HL-60/S4 (cell line): ENCODE measurements around the gene ZNF362.

Source experiments
- in situ Hi-C: fragments of 300-500 bp; cut with MboI; formaldehyde crosslinking; loops from 2 replicates; pipeline ENCODE4 v1.14.3; 2022; ENCODE audit warnings: low sequenced_read_pairs

ZNF362 gene

DNA sequence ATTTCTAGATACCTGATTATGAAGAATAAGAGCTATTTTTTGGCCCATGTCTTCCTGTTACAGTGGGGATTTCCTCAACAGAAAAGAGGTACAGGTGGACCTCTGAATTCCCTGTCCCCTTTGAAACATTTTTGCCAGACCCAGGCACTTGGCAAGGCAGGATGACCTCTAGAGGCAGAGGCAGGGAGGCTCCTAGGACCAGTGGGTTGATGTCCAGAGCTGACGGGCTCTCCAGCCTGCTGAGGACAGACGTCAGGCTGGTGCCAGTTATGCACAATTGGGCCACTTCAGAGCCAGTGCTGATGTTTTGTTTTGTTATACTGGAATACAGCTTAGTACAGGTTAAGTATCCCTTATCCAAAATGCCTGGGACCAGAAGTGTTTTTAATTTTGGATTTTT, 83.1 kb downstream of the ZNF362 start:
- in situ Hi-C loops, result no loop called here

DNA sequence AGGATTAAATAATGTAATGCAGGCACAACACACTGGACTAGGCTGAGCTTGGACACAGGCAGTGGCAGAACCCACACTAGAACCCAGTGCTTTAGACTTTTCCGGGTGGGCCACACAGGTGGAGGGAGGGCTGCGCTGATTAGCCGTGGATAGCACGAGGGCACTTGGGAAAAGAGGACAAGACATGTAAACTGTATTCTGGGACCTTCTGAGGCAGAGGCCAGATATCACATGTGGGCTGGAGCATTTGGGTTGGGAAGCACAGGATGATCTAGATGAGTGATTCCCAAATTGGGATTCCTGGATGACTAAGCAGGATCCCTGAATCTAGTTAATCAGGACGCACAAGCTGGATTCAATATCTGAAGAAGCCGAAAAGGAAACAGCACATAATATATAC, 84.9 kb downstream of the ZNF362 start:
- in situ Hi-C loops, result no loop called here

DNA sequence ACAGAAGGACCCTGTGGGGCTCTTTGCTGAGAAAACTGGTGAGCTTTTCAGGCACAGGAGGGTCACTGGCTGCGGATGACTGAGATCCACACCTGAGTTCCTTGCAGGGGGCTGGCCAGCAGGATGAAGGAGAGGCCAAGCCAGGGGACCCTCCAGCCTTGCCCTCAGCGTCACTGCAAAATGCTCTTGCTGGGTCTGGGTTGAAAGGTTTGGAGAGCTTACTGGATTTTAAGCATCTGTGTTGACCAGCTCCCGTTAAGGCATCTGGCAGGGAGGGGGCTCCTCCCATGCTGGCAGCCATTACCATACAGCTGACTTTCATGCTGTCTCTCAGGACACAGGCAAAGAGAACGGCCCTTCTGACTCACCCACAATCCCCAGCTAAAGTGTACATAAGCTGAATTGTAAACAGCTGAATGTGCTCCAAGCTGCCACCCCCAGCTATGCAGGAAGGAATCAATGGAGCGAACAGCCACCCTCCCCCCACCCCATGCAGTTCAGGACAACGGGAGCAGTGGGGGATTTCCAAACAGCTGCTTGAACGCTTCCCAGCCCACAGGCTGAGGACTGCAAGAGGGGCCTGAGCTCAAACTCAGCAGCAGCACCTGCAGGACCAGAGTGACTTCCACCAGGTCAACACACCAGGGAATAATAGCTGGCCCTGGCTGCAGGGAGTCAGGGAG, 85.9 kb downstream of the ZNF362 start:
- in situ Hi-C loops, result no loop called here

DNA sequence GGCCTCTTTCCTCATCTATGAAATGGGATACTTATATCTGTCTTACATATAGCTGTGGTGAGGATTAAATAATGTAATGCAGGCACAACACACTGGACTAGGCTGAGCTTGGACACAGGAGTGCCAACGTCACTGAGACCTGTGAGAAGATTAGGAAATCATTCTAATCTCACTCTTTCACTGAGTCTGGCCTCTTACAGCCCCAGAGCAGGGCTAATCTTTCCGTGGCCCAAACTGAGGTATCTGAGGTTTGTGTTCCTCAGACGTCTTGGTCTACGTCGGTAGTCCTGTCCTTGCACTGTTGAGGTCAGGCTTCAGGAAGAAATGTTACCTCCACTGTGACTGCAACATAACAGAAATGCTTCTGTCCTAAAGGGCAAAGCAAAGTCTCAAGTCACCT, 87.2 kb downstream of the ZNF362 start:
- in situ Hi-C loops, result no loop called here

DNA sequence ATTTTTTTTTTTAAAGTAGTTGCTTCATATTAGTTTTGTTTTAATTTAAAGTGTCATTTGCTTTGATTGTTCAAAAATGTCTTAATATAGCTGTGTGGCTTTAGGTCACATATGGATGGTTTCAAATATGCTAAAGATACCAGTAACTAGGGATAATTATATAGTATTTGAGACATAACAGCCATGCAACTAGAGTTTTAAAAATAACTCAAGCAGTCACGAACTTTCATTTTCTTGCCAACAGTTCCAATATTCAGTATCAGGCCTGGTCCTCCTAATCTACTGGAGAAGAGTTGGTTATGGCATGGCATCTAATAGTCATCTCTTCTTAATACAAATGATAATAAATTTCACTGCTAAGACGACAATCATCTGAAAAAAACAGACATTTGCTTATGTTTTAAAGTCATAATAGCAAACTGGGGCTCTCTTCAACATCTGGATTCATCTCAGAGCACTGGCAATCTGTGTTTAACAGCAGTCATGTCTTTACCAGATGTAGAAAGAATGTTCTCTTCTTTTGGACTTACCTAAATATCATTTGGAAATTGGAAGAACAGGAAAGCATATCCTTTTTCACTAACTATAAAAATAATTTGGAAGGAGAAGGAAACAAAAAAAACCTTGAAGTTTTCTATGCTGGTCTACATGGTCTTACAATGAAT, 88.7 kb downstream of the ZNF362 start:
- in situ Hi-C loops, result no loop called here

DNA sequence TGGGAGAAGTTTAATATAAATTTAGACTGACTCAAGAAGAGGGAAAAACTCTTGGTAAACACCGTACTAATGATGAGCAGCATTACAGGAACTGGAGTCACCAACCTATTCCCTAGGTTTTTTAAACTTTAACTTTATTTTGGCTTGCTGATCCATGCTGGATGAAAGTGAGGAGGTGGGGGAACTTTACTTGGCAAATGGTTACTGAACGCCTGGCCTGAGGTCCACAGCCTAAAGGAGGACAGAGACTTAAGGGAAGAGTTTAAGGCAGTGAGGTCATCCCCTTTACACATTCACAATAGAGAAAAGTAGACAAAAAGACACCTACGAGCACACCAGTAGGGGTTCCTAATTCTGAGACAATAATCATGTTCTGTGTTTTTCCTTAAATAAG, 90.2 kb downstream of the ZNF362 start:
- in situ Hi-C loops, result no loop called here

DNA sequence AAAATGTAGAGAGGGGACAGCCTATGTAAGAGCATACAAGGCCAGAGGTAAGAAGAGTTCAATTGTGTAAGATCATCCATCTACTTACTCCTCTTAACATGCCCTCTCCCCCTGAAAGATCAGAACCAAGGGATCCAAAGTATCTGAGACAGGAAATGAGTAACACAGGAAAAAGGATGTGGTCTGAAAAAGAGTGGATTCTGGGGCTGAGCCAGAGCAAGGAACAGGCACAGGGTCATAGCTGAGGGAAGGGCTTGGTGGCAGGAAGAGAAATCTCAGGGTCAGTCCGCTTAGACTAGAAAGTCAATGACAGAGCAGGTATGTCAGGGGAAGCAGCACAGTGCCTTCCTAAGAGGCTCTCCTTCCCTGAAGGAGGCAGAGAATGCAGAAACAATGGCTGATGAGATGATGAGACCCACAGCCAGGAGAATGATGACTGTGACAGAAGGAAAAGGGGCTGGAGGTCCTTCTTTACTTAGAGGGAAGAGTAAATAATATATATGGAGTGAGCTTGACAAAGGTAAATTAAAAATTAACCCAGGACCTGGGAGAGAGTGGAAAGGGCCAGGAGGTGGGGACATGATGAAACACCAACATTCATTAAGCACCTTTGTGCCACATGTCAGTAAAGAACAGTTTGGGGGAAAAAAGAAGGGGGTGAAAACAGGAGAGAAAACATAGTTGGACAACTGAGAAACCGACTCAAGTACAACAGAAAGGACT, 90.8 kb downstream of the ZNF362 start:
- in situ Hi-C loops, result no loop called here

DNA sequence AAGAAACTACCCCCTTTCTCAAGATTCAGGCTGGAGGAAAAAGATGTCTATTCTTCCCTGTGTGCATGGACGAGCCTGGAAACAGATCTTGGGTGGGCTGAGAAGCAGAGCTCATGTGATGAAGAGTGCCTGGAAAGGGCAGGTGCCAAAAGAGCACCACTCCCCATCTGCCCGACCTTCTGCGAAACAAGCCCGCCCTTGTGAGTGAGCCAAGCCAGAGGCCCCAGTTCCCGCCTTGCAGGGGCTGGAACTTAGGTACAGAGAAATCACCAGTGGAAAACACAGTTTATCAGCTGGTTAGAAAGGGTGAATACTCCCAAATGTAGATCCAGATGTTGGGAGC, 91.3 kb downstream of the ZNF362 start:
- in situ Hi-C loops, result no loop called here

DNA sequence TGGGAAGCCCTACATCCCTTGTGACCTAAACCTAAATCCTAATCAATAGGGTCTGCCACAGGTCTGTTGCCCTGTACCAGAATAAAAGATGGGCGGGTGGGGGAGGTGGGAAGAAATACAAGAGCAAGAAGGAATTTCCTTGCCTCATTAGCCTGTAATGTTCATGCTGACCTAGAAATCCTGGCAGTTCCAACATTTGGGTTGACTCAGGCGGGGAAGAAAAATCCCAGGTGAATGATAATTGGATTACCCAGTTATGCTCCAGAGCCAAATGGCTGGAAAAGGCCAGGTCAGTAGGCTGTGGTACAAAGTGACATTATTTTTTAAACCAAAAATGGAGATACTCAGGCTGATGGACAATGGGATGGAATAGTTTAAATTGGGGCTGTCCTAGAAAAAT, 91.9 kb downstream of the ZNF362 start:
- in situ Hi-C loops, result no loop called here

DNA sequence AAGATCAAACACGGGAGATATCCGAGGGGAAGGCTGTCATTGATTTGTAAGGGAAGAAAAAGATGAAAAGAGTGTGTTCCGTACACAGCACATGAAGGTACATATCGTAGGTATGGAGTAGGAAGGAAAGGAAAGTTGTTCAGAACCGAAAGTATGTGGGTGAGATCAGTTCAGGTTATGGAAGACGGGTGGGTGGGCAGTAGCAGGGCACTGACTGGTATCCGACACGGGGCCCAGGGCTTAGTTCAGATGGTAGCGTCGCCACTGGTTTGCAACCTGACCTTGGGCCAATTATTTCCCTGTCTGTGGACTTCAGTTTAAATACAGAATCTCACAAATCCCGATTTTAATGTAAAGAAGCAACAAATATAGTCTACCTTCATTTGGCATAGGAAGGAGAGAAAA, 92.4 kb downstream of the ZNF362 start:
- in situ Hi-C loops, result no loop called here

DNA sequence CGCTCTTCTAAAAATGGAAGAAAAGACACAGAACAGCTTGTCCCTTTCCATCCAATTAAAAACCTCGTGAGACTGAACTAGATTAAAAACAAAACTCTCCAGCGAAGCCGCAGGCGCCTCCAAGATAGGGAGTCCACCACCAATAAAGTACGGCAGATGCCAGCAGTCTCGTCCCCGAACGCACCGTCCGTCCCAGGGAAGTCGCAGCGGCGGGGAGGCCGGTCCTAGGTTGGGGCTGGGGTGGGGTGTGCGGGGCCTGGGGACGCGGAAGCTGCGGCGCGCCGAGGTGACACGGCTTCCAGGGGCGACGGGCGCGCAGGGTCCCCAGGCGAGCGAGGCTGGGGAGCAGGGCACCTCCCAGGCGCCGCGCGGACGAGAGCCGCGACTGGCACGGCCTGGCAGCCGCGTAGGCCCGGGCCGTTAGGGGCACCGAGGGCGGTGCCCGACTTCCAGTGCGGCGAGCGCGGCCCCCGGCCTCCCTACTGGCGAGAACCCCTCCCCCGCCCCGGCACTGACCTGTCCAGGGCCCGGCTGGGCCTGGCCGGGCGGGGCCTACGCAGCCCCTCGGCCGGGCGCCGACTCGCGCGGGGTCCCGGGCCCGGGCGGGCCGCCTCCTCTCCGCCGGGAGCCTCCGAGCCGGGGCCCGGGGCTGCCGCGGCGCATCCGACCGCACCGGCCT, 92.9 kb downstream of the ZNF362 start:
- in situ Hi-C loops, result no loop called here

DNA sequence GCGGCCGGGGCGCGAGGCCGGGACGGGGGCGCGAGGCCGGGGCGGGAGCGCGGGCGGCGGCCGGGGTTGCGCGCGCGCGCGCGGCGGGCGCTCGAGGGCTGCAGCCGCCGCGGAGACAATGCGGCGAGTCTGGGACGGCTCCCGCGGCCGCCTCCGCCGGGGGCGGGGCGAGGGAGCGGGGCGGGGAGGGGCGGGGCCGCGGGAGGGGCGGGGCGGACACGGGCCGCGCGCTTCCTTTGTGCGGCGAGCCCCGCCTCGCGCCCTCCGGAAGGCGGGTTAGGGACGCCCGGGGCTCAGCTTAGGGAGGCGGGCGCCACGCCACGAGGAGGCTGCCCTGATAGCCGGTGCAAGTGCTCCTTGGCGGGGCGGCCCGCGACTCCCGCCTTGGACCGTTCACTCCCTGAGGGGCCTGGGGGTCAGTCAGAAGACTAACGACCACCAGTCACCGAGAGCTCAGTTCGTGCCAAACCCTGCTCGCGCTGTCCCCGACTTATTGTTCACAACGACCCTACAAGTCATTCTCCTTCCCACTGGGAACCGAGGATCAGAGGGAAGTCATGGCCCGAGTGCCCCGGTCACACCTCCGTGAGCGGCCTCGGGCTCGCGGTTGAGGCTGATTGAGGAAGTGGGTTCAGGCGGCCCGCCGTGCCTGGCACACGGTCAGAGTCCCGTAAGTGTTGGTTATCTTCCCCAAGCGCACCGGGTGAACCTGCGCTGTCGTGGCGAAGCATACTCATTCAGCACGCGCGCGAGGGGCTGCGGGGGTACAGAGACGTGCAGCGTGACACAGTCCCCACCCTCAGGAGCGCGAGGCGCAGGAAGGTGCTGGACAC, 93.7 kb downstream of the ZNF362 start:
- in situ Hi-C loops, result no loop called here
